Epidermal melanocyte (primary cell): Measurements from ENCODE around the gene ZNF423.

ENCODE experiments used
- DNase-seq: peaks from one replicate; pipeline ENCODE4 v3.0.0; 2011; ENCODE audit warnings: low spot score; ENCODE audit not compliant: insufficient read length

Gene ZNF423

DNA sequence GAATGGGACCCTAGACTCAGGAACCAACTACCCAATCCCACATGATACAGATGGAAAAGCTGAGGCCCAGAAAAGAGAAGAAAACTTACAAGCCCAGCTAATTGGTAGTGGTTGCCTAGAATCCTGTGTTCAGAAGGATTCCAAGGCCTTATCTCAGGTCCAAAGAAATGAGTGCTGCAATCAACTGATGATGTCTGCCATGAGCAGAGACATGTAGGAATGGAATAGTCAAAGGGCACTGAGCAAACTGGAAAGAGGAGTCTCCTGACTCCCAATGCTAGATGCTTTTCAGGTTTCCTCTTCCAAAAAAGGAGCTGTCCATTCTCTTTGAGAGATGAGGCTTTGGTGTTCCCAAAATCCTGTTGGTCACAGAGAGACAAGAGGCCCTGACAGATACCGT lies 210.6 kb downstream of the ZNF423 start:
- no peak for DNase-seq

DNA sequence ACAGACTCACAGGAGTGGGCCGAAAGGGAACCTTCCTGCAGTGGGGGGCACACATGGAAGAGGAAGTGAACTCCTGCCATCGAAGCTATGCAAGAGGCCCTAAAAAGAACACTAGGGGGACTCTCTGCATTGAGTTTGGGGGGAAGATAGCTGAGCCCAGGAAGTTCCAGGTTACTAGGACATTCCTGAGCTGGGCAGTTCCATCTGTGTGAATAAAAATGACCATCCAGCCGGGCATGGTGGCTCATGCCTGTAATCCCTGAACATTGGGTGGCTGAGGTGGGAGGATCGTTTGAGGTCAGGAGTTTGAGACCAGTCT lies 211.8 kb downstream of the ZNF423 start:
- no peak for DNase-seq

DNA sequence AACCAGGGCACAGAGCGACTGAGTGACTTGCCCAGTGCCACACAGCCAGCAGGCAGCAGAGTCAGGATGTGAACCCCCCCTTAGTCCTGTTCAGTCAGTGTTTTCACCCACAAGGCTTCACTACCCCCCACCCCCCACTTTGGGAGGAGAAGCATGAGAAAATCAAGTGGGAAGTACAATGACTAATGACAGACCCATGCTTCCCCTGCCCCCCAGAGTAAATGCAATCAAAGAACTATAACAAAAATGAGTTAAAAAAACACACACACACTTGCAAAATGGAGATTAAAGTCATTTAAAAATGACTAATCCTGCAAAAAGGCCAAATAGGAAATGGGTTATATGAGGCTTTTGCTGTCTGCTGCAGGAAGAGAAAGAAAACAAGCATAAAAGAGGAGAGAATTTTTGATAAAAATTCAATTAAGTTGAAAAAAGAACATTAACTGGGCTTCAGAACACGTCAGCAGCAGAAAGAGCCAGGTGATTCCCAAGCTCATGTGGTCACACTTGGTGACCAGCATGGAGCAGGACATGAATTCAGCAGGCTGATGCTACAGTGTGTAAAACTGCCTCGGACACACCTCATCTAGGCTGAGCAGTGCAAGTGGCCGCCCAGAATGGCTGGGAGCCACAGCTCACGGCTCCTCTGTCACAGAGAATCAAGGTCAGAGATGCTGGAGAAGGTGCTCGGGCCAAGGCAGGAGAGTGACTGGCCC lies 212.3 kb downstream of the ZNF423 start:
- no peak for DNase-seq

DNA sequence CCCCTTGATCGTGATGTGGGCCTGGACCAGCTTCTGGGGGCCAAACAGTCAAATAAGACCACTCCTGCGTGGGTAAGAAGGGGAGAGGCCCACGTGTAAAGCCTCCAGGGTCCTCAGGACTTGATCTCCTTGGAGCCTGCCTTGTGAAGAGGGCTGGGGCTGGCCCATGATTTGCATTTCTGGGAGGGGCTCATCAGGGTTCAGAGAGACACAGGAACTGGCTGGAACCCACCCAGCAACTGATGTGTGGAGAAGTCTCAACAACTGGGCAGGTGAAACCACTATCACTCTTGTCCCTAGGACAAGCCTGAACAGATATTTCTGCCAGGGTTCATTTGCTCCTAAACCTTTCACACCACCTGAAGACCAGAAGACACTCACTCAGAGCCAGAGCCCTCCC lies 214.7 kb downstream of the ZNF423 start:
- no peak for DNase-seq

DNA sequence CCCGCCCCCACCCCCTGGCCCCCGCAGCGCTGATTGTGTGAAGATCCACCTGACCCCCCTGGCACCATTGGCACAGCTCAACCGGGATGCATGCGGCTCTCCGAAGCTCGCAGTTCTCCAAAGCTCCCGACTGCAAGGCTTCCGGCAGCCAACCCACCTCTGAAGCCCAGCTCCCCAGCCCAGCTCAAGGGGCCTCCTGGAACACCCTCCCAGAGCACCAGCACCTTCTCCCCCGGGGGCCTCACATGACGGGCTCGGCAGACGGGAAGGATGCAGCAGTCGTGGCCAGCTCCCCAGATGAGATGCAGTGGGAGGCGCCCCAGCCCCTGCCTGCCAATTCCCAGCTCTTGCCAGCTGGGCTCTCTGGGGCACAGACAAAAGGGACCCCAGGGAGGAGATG lies 215.3 kb downstream of the ZNF423 start:
- DNase-seq = no peak

DNA sequence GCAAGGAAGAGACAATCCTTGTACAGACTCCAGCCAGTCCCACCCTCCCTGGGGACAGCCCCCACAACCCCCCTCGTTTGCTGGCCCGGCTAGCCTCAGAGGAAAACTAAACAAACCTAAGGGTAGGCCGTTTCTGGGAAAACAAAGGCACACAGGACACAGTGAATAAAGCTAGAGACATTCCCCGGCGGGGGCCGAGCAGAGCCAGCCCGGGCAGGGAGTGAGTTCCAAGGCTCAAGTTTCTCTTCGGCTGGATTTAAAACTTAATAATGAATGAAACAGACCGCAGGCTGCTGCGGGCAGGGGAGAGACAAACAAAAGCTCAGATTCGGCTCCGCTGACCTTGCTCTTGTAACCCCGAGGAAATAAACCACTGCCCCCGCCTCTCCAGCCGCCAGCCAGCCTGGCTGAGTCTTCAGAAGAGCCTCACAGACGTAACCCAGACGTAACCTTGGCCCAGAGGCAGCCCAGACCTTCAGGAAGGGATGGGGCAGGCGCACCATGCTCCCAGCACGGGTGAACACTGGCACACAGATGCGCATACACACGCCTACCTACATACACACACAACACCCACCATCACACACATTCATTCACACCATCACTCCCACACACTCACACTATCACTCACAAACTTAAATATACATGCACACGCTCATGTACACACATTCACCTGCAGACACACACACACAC lies 216.0 kb downstream of the ZNF423 start:
- DNase-seq = no peak

DNA sequence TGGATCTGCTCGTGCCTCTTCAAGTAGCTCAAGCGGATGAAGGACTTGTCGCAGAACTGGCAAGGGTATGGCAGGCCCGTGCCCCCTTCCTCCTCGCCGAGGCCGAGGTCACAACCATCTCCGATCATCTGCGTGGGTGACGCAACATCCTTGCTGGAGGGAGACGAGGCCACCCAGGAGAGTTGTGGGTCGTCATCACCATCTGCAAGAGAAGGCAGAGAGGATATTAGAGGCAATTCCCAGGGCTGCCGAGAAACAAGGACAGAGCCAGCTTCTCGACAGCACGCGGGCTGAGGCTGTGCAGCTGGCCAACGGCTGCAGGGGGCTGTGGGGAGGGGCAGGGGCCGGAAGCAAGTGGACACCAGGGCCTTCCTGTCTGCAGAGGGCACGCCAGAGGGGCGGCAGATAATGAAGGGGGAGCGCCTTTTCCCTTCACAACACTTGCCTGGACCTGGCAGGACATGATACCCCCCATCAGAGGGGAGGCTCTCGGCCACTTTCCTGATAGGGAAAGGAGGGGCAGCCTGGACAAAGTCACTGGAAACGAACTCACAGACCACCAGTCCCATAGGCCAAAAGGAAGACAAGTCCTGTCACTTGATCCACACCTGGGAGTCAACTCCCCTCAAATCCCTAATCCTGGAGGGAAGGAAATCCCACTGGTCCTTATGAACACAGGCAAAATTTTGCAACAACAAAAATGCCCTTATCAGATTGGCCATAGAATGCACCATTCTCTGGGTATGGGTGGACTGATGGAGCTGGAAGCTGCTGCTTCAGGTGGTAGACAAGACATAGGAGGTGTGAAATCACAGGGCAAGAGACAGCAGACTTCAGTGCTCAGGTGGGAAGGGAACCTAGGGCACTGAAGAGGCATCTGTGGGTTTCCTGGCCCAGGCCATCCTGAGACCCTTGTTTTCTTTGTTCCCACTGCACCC lies 217.0 kb downstream of the ZNF423 start:
- no peak for DNase-seq

DNA sequence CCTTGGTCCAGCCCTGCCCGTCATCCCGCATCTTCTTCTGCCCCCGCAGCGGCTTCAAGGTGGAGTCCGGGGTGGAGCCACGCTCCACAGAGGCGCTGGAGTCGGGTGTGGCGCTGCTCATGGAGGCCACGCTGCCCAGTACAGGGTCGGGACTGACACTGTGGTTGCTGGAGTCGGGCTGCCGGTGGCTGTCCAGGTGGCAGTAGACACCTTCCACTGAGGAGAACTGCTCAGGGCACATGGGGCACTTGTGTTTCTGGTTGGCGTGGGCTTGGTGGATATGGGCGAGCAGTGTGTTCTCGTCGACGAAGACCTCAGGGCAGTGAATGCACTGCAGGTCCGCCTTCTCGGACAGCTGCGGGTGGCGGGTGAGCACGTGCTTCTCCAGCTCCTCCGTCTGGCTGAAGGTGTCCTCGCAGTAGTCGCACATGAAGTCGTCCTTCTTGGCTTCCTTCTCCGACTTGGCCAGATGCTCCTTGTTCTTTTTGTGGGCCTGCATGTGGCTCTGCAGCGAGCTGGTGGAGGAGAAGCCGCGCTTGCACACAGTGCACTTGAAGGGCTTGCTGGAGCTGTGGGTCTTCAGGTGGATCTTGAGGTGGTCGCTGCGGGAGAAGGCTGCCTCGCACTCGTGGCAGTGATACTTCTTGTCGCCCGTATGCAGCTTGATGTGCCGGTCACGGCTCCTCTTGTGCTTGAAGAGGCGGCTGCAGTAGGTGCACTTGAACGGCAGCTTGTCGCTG lies 217.8 kb downstream of the ZNF423 start:
- no peak for DNase-seq

DNA sequence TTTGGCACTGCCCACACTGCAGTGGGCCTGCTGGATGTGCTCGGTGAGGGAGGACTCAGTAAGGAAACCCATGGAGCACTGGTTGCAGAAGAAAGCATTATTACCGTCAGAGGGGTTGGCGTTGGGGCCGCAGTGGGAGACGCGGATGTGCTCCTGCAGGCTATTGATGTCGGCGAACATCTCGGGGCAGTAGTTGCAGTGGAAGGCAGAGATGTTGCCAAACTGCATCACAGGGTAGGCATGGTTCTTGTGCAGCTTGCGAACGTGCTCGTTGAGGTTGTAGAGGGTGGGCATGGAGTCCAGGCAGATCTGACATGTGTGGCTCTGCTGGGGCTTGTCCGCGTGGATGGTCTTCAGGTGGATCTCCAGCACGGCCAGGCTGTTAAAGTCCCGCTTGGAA lies 218.4 kb downstream of the ZNF423 start:
- no peak for DNase-seq

DNA sequence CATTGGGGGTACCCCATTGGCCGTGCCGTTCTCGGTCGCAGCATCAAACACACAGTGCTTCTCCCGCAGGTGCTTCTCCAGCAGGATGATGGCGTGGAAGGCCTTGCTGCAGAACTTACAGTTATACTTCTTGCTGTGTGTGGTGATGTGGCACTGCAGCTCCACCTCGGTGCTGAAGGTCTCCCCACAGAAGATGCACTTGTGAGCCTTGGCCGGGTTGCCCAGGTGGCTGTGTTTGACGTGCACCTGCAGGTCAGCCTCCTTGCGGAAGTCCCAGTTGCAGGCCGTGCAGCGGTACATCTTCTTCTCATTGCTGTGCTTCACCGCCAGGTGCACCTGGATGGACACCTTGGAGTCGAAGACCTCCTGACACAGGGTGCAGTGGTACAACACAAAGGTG lies 219.3 kb downstream of the ZNF423 start:
- no peak for DNase-seq

DNA sequence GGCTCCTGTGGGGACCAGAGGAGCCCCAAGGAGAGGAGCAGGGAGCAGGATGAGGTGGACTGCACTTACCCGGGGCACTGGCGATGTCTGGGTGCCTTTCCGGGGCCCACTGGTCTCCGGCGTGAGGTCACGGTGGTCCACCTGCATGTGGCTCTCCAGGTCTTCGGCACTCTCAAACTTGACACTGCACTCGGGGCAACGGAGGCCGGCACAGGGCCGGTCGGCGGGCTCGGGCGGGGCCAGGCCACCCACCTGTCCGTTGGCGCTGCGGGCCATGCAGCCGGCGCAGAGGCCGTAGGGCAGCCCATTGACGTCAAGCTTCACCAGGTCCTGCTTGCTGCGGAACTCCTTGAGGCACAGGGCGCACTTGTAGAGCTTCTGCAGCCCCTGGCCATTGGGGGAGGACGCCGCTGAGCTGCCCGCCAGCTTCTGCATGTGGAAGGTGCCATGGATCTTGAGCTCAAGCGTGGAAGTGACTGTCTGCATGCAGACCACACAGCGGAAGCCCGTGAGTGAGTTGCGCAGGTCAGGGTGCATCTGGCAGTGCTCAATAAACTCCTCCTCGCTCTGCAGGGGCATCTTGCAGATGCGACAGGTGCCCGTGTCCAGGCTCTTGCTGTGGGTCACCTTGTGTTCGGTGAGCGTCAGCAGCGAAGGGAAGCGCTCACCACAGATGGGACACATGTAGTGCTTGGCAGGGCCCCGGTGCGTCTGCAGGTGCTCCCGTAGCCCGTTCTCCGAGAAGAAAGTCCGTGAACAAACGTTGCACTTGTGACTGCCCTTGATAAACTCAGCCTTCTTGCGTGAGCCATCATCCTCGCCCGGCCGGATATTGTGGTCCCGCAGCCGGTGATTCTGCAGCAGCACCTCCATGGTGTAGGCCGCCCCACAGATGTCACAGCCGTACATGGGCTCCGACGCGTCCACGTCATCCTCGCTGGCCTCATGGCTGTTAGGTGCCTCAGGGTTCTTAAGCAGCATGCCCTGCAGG lies 220.0 kb downstream of the ZNF423 start:
- DNase-seq = no peak

DNA sequence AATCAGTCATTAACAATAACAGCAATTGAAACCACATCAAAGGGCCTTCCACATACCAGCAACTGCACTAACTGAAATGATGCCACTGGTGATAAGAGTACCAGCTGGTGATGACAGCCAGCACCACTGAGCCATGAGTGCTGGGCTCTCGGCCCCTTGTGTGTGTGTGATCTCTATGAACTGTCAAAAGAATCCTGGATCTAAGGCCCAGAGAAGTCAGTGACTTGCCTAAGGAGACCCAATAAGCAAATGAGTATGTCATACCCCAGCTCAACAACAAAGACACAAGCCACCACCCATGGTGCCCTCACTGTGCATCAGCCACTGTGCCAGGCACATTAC lies 220.9 kb downstream of the ZNF423 start:
- no peak for DNase-seq

DNA sequence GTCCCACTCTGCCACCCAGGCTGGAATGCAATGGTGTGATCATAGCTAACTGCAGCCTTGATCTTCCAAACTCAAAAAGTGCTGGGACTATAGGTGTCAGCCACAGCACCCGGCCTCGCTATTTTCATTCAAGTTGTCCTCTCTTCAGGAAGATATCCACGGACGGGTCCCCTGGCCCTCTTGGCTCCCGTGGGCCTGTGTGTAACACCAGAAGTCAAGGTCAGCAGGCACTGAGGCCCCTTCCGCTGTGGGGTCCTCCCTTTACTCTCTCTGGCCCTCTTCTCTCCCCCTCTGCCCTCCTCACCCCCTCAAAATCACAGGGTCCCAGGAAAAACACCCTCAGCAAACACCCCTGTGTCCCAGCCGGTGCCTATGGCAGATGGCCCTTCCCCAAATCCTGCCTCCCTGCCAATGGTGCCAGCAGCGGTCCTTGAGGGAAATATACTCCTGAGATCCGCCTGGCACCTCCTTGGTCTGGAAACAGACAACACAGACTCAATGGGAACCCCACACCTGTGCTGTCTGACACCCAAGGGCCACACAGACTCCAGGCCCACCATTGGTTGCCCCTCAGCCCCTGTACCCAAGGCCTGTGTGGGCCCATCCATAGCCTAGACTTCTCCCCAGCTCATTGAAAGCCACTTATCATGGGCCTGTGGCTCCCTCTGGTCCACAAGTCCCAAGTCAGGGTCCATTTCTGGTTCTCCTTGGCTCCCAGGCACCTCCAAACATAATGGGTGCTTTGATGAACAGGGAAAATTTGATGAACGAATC lies 221.5 kb downstream of the ZNF423 start:
- DNase-seq = no peak

DNA sequence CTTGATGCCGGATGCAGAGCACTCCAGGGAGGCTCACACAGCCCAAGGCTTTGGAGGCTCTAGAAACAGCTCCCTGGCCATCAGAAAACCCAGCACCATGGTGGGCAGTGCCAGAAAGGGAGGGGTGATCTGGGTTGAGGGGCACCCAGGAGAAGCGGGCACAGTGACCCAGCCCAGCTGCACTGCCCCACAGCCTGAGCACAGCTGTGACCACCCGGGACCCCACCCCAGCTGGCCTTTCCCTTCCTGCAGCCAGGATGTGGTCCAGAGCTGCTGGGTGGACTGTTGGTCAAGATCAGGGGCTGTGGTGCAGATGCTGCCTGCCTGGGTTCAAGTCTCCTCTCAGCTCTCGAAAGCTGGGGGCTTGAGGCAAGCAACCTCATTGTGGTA lies 223.1 kb downstream of the ZNF423 start:
- DNase-seq = no peak

DNA sequence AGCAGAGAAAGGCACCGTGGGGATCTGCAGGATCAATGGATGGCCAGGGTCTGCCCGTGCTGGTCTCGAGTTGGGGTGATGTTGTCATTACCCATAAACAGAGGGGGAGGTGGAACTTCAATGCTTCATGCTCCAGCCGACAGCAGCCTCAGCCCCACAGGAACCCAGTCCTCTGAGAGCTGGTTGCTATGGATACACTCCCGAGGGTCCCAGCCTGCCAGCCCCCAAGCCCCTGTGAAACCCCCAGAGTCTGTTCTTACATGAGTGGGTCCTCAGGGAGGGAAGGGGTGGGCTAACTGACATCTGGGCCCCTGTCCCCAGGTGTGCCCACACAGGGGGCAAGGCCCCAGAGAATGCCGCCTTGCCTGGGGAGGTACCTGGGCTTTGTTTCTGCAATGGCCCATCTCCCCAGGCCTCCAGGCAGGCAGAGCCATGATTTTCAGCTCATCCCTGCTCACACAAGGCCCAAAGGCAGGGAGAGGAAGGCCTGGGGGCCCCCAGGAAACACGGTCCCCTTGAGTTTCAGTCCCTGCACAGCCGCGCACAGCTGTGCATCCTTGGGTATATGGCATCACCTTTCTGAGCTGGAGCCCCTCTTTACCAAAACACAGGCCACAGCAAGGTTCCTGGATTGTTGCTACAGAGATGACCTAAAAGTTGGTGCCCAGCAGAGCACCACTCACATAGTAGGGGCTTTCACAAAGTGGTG lies 223.7 kb downstream of the ZNF423 start:
- DNase-seq = no peak

DNA sequence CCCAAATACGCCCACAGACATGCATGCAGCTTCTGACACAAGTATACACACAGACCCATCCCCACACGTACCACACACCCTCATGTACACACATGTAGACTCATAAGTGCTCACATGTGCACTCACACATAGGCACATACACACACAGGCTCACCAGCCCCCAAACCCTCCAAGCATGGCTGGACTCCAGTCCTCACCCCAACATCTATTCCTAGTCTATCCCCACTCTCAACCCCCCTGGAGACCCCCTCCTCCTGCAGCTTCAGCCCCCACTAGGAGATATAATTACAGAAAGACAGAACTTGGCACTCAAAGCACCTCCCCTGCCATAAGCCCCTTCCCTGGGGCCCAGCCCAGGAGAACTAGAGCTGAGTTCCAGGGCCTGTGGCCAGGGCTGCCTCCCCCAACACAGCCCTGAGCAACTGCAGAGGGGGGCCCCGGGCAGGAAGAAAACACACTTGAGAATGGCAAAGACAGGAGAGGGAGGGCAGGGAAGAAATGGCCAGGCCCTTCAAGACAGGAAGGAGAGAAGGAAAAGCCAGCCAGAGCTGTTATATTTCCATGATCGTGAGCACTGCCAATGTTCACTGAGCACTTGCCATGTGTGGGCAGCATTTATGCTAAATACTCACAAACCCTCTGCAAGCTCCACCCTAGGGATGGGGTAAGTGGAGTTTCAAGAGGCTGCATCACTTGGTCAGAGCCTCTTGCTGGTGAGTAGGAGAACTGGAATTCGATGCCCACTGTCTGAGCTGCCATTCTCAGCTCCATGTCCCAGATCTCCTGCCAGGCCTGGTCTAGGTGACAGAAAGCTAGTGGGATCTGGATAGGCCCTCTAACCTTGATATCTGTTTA lies 224.5 kb downstream of the ZNF423 start:
- no peak for DNase-seq

DNA sequence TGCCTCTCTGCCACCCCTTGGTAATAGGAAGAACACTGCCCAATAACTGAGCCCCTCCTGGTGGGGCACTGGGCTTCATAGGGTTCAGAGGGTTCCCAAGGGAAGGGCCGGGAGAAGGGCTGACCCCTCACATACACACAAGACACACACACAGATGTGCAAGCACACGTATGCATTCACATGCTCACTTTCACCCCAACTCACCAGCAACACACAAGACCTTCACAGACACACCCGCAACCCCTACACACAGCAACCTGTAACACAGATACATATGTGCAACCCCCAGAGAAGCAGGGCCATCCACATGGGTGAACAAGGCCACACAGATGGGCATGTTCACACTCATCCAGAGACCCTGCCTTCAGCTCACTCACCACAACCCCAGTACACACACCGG lies 225.1 kb downstream of the ZNF423 start:
- no peak for DNase-seq

DNA sequence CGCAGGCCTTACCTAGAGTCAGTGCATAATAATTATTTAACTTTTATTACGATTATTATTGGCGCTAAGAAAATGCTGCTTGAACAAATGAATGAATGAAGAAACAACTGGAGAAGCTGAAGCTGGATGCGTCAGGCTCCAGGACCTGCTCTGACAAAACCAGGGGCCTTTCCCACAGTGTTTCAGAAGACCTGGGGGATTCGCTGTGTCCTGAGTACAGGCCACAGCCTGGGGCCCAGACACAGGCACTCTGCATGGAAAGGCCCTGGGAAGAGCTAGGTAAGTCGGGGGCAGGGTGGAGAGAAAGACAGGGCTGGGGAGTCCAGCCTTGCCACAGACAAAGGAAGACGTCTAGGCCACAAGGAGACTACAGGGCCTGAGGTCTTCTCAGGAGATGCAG lies 226.1 kb downstream of the ZNF423 start:
- no peak for DNase-seq
